ENCODE measurements around the gene ABLIM2. TPM values are rescaled to one million over a fixed set of nuclear protein-coding genes. Genes with fewer than 3 reads are reported as not detected.

ABLIM2 gene
- total RNA-seq, 1 experiment from 2014 or later: 6.1 TPM

- TF ChIP-seq EZH2phosphoT487 (IDR thresholded peaks at IDR 0.05; ENCODE audit: borderline replicate concordance): no peak
- TF ChIP-seq POLR2AphosphoS5 (IDR thresholded peaks at IDR 0.05; ENCODE audit: low read depth, low read length): peak; percentile 68
- peak; percentile 47 for TF ChIP-seq ZFX (IDR thresholded peaks at IDR 0.05)
- peak; percentile 15 for TF ChIP-seq POLR2A (IDR thresholded peaks at IDR 0.05; ENCODE audit: borderline replicate concordance, extremely low read depth, insufficient read depth, insufficient read length)
- TF ChIP-seq SP1 (IDR thresholded peaks at IDR 0.05; ENCODE audit: low read depth): no peak
- H3K4me1 ChIP-seq (ENCODE audit: control insufficient read depth in 1 of 2, insufficient read depth in 2 of 2, low read length in 2 of 2): peaks cover 26 to 40% of the 10 kb centered on the region in 2 experiments
- H3K79me2 ChIP-seq (ENCODE audit: insufficient read depth, low read length): peaks cover 35% of the 10 kb centered on the region
- H3K4me3 ChIP-seq (replicated peaks in 1 of 2; ENCODE audit: low read depth in 1 of 2, low read length in 2 of 2): peak within 1 kb of the TSS; percentile 73 to 76
- peak within 1 kb of the TSS; percentile 69 for H3K27ac ChIP-seq (ENCODE audit: low read depth, low read length)
- DNase-seq (ENCODE audit: low read depth, low spot score) (peak; percentile 37), ATAC-seq (peak; percentile 89)
- peak within 1 kb of the TSS; percentile 81 for H3K9ac ChIP-seq (ENCODE audit: low read length)
- H3K27me3 ChIP-seq (ENCODE audit: insufficient read depth, low read length): no peaks in the 10 kb centered on the region
- no TSS peak for BruUV-seq (replicated peaks)
- H2AFZ ChIP-seq (ENCODE audit: low read depth, low read length, poor library complexity, severe bottlenecking): peak within 1 kb of the TSS; percentile 95
- no peaks in the 10 kb centered on the region for H3K9me3 ChIP-seq (ENCODE audit: control insufficient read depth in 1 of 2, insufficient read depth in 1 of 2, low read depth in 1 of 2, low read length in 2 of 2)
- H3K4me2 ChIP-seq (ENCODE audit: low read length): peak within 1 kb of the TSS; percentile 96
- no peaks in the 10 kb centered on the region for H3K9me2 ChIP-seq (ENCODE audit: insufficient read depth)
- RAD21 ChIA-PET (ENCODE audit: low non-redundant PET in 1 of 2, low total read pairs in 2 of 2, uncharacterized antibody in 2 of 2, unreplicated experiment in 2 of 2): interaction anchor here (0.7 to 1.1 kb wide), 2 partner anchors 17 to 47 kb away, joined by 3 to 4 read pairs; no protein-coding TSS in a partner anchor
- H3K36me3 ChIP-seq (ENCODE audit: control insufficient read depth in 1 of 2, insufficient read depth in 2 of 2, low read length in 2 of 2): no peaks in the 10 kb centered on the region
- CTCF ChIA-PET: no interaction called here
- POLR2A ChIA-PET: interaction anchor here (0.6 to 1.1 kb wide), 4 partner anchors 10 to 84 kb away, joined by 3 to 4 read pairs (median 4); no protein-coding TSS in a partner anchor
- intact Hi-C loops (cut with micrococcal nuclease): no loop called here
- H4K20me1 ChIP-seq (ENCODE audit: insufficient read depth): no peaks in the 10 kb centered on the region
Measured at GRCh38 chr4:7939377-7940108, 219.1 kb downstream of the ABLIM2 start, which contains the start of gene AFAP1. Gene AFAP1 (minus strand): TSS chr4:7939861. CDS start chr4:7872078, 67,783 bp downstream.

GRCh38 chr4:7938609-7939376 is 219.8 kb downstream of the ABLIM2 start:
- no peaks in the 10 kb centered on the region for H3K36me3 ChIP-seq (ENCODE audit: control insufficient read depth in 1 of 2, insufficient read depth in 2 of 2, low read length in 2 of 2)
- BruUV-seq (replicated peaks): no TSS peak
- H4K20me1 ChIP-seq (ENCODE audit: insufficient read depth): no peaks in the 10 kb centered on the region
- no peaks in the 10 kb centered on the region for H3K9me3 ChIP-seq (ENCODE audit: control insufficient read depth in 1 of 2, insufficient read depth in 1 of 2, low read depth in 1 of 2, low read length in 2 of 2)
- H3K9me2 ChIP-seq (ENCODE audit: insufficient read depth): no peaks in the 10 kb centered on the region
- intact Hi-C loops (cut with micrococcal nuclease): no loop called here
- peaks cover 37% of the 10 kb centered on the region for H3K79me2 ChIP-seq (ENCODE audit: insufficient read depth, low read length)
- ChIA-PET RAD21 (ENCODE audit: low non-redundant PET in 1 of 2, low total read pairs in 2 of 2, uncharacterized antibody in 2 of 2, unreplicated experiment in 2 of 2) (no interaction called here), CTCF (interaction anchor here (0.7 to 1.5 kb wide), 6 partner anchors 9 to 134 kb away, joined by 3 to 4 read pairs (median 3); no protein-coding TSS in a partner anchor), POLR2A (no interaction called here)
- no peak overlapping the region for H2AFZ ChIP-seq (ENCODE audit: low read depth, low read length, poor library complexity, severe bottlenecking)
- H3K9ac ChIP-seq (ENCODE audit: low read length): peak overlapping the region; percentile 81
- H3K4me3 ChIP-seq (replicated peaks in 1 of 2; ENCODE audit: low read depth in 1 of 2, low read length in 2 of 2): peak overlapping the region; percentile 73 to 76
- peak overlapping the region; percentile 96 for H3K4me2 ChIP-seq (ENCODE audit: low read length)
- DNase-seq (ENCODE audit: low read depth, low spot score): no peak
- peaks cover 26 to 40% of the 10 kb centered on the region in 2 experiments for H3K4me1 ChIP-seq (ENCODE audit: control insufficient read depth in 1 of 2, insufficient read depth in 2 of 2, low read length in 2 of 2)
- no peak for ATAC-seq
- H3K27ac ChIP-seq (ENCODE audit: low read depth, low read length): peak overlapping the region; percentile 69; the same call in 1 of the 2 replicates
- TF ChIP-seq MAX (IDR thresholded peaks at IDR 0.05) (no peak), RAD21 (IDR thresholded peaks at IDR 0.05; ENCODE audit: low read depth) (no peak), EZH2phosphoT487 (IDR thresholded peaks at IDR 0.05; ENCODE audit: borderline replicate concordance) (no peak), EZH2 (IDR thresholded peaks at IDR 0.05) (no peak)
- no peaks in the 10 kb centered on the region for H3K27me3 ChIP-seq (ENCODE audit: insufficient read depth, low read length)
